Ishikawa (cell line): ENCODE measurements around the gene CCM2.

Experiments
- CEBPB ChIP-seq: IDR thresholded peaks from 2 replicates; pipeline ENCODE4 v1.6.1; 2012
- CREB1 ChIP-seq: IDR thresholded peaks from 2 replicates; pipeline ENCODE4 v1.6.1; 2012; ENCODE audit warnings: low read depth
- EGR1 ChIP-seq: IDR thresholded peaks from 2 replicates; pipeline ENCODE4 v1.6.1; 2012
- EP300 ChIP-seq: IDR thresholded peaks from 2 replicates; pipeline ENCODE4 v1.6.1; 2012; ENCODE audit warnings: borderline replicate concordance
- FOXM1 ChIP-seq: IDR thresholded peaks from 2 replicates; pipeline ENCODE4 v1.6.1; 2012; ENCODE audit warnings: low read depth, borderline replicate concordance
- MAX ChIP-seq: IDR thresholded peaks from 2 replicates; pipeline ENCODE4 v1.6.1; 2012
- NFIC ChIP-seq: IDR thresholded peaks from 2 replicates; pipeline ENCODE4 v1.6.1; 2012
- RAD21 ChIP-seq: IDR thresholded peaks from 2 replicates; pipeline ENCODE4 v1.6.1; 2012; ENCODE audit warnings: low read depth
- REST ChIP-seq: IDR thresholded peaks from 2 replicates; pipeline ENCODE4 v1.6.1; 2012; ENCODE audit warnings: low read depth, mild to moderate bottlenecking
- TAF1 ChIP-seq: IDR thresholded peaks from 2 replicates; pipeline ENCODE4 v1.6.1; 2012; ENCODE audit warnings: low read depth, mild to moderate bottlenecking
- TCF12 ChIP-seq: IDR thresholded peaks from 2 replicates; pipeline ENCODE4 v1.6.1; 2012; ENCODE audit warnings: low read depth
- TEAD4 ChIP-seq: IDR thresholded peaks from 2 replicates; pipeline ENCODE4 v1.6.1; 2012
- USF1 ChIP-seq: IDR thresholded peaks from 2 replicates; pipeline ENCODE4 v1.6.1; 2012
- YY1 ChIP-seq: IDR thresholded peaks from 2 replicates; pipeline ENCODE4 v1.6.1; 2012; ENCODE audit warnings: low read depth
- ZBTB7A ChIP-seq: IDR thresholded peaks from 2 replicates; pipeline ENCODE4 v1.6.1; 2012; ENCODE audit warnings: low read depth

The CCM2 gene

GRCh38 chr7:45000093-45001032 is at the start of gene CCM2:
TSS of gene CCM2 (plus strand) at chr7:45000201. CDS start at chr7:45000334, 133 bp downstream.
- TF ChIP-seq USF1 (0 out of 2 replicates have a peak, but pooled peaks have one; percentile 9), EP300 (no peak), ZBTB7A (0 out of 2 replicates have a peak, but pooled peaks have one; percentile 45), TEAD4 (no peak), EGR1 (peak; percentile 74), TAF1 (peak; percentile 27; the same call in 1 of the 2 replicates)

- TF ChIP-seq CREB1 = no peak
- TF ChIP-seq ZBTB7A = no peak
- TF ChIP-seq CEBPB = no peak
Measured at GRCh38 chr7:44953156-44953555, 46.8 kb upstream of the CCM2 start.

- TF ChIP-seq USF1 (no peak), CREB1 (no peak), CEBPB (no peak), NFIC (no peak), EGR1 (no peak), TEAD4 (no peak), RAD21 (no peak), TAF1 (no peak), TCF12 (no peak)
Measured at GRCh38 chr7:44955733-44956132, 44.3 kb upstream of the CCM2 start.

GRCh38 chr7:44956157-44956766 is 43.7 kb upstream of the CCM2 start:
- TF ChIP-seq CREB1 = no peak
- no peak for TF ChIP-seq FOXM1

- TF ChIP-seq EP300 (no peak), REST (no peak), ZBTB7A (no peak), YY1 (no peak), TCF12 (no peak), MAX (no peak), CEBPB (no peak), USF1 (no peak), TEAD4 (no peak), NFIC (no peak), FOXM1 (no peak), CREB1 (no peak), RAD21 (no peak), TAF1 (no peak), EGR1 (no peak)
Measured at GRCh38 chr7:44958645-44959344, 41.2 kb upstream of the CCM2 start.

- TF ChIP-seq USF1 = no peak
- no peak for TF ChIP-seq REST
- TF ChIP-seq ZBTB7A = no peak
- TF ChIP-seq CEBPB = no peak
- TF ChIP-seq RAD21 = no peak
- TF ChIP-seq FOXM1 = no peak
- TF ChIP-seq TAF1 = no peak
- TF ChIP-seq YY1 = no peak
- TF ChIP-seq TEAD4 = no peak
- TF ChIP-seq NFIC = no peak
- no peak for TF ChIP-seq EGR1
Measured at GRCh38 chr7:44959433-44959951, 40.5 kb upstream of the CCM2 start.
